Loucy (cell line): ENCODE results near the gene UNC5B.

Experiments
- EZH2phosphoT487 ChIP-seq: fragments of 200-600 bp; IDR thresholded peaks from 2 replicates; pipeline ENCODE4 v1.6.1; 2018; ENCODE audit warnings: antibody characterized with exemption, mild to moderate bottlenecking, moderate library complexity, borderline replicate concordance
- TF ChIP-seq, protein P1 (sequence below): fragments of 200-600 bp; sonication (generic); conservative IDR thresholded peaks from 2 replicates; pipeline ENCODE4 v1.5.1; 2014; ENCODE audit warnings: mild to moderate bottlenecking, antibody characterized with exemption, low read length

DNA sequence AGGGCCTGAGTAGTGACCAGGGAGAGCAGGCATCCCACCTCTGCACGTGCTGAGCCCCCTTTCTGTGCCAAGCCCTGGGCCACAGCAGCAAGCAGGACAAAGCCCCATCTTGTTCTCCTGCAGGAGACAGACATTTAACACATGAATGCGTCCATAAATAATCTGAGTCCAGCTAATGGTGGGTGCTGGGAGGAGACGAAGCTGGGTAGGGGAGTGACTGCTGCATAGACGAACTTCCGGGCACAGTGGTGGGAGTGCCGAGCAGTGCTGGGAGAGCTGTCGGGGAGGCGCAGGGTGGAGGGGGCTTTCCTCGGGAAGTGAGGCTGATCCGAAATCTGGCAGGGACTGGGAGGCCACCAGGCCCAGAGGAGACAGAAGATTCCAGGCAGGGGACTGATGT lies 71.5 kb downstream of the UNC5B start:
- TF ChIP-seq, protein P1, sequence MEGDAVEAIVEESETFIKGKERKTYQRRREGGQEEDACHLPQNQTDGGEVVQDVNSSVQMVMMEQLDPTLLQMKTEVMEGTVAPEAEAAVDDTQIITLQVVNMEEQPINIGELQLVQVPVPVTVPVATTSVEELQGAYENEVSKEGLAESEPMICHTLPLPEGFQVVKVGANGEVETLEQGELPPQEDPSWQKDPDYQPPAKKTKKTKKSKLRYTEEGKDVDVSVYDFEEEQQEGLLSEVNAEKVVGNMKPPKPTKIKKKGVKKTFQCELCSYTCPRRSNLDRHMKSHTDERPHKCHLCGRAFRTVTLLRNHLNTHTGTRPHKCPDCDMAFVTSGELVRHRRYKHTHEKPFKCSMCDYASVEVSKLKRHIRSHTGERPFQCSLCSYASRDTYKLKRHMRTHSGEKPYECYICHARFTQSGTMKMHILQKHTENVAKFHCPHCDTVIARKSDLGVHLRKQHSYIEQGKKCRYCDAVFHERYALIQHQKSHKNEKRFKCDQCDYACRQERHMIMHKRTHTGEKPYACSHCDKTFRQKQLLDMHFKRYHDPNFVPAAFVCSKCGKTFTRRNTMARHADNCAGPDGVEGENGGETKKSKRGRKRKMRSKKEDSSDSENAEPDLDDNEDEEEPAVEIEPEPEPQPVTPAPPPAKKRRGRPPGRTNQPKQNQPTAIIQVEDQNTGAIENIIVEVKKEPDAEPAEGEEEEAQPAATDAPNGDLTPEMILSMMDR = no peak
- TF ChIP-seq EZH2phosphoT487 = no peak
